Activated naive CD4-positive, alpha-beta T cell treated with Interleukin-2 at 50 U/mL for 16 hours (primary cell): ENCODE data around the gene UBE2D3.
A peak's percentile ranks its signal among the peaks of the same experiment; 100 is the strongest.
"Not testable (repeated sequence)": the region's sequence is repeated elsewhere in the genome, so short reads cannot be mapped to it uniquely, and the experiment has no call there.

ENCODE experiments used
- DNase-seq: peaks from one replicate; pipeline ENCODE4 v3.0.0-alpha.2; 2020

UBE2D3 gene

DNA sequence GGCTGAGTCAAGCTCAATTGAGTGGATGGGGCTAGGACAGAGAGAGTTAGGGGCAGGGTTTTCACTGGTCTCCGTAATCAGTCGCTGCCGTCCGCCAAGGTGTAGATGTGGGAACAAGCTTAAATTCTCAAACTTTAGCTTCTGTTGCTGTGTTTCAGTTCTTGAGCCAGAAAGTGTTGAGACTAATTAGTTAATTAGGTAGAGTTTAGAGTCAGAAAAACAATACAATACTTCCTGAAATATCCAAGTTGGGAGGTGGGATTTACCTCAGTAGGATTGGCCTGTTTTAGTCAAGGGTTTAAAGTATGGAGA lies 1.1 kb upstream of the UBE2D3 start:
- DNase-seq, result no peak

GRCh38 chr4:102827674-102828496 lies 534 bp upstream of the UBE2D3 start:
- DNase-seq, result peak; percentile 99

GRCh38 chr4:102826105-102826889 lies 1.1 kb downstream of the UBE2D3 start:
- DNase-seq, result peak; percentile 78

DNA sequence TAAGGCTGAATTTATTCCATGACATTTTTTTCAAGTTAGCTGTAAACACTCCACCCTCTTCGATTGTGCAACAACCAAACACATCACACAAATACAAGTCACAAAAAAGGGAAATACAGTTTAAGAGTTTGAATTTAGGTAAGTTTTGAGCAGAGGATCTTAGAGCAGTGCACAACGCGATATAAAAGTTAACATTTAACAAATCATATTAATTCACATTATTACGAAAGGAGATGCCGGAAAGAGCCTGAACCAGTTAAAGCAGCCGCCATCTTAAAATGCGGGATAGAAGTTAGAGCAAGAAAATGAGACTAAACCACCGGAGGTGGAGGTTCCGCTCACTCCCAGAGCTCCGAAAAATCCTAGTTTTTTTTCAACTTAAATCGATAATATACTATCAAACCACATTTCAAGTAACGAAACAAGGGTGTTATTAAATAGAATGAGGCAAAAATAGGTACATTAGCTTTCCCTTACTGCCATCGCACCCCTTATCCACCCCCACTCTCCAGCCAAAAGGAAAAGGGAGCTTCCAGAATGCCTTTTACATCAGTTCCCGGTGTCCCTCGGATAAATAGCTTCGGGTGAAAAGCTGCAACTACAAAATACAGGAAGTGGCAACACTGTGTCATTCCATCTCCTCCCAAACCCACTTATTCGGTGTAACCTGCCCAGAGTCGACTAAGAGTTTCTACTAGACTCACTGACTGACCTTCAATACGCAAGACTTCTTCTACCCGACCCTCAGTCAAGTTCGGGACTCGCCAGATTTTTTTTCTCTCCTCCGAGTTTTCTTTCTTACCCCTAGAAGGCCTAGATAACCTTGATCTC lies 1.9 kb downstream of the UBE2D3 start:
- peak; percentile 30 for DNase-seq

DNA sequence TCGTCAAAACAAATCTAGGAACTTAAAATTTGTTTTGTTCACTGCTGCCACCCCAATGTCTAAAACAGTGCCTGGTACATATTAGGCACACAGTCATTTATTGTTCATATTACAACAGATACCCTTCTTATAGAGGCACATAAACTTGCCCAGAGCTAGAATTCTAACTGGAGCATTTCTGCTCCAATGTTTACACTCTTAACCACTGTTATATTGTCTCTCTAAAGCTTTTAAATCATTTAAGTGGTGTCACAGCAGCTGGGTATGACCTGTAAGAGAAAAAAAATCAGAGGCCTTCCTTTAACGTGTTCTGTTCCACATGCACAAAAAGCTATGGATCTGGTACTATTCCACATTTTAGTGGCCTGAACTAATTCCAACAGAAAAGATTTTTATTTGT lies 3.0 kb downstream of the UBE2D3 start:
- no peak for DNase-seq

GRCh38 chr4:102823897-102824296 lies 3.5 kb downstream of the UBE2D3 start:
- no peak for DNase-seq

DNA sequence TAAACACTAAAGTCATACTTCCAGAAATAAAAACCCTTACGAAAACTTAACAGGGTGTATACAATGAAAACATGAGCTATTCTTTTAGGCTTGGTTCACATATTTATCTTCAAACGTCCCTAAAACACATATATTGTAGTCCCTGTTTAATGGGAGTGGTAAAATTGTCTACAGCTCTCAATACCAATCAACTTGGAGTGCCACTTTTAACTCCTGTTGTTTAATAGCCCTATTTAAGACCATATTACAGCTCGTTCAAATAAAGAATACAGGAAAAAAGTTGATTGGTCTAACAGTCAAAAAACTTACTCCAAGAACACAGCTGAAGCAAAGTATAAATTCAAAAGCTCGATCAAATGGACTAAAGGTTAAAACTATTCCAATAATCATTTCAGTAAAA lies 3.9 kb downstream of the UBE2D3 start:
- DNase-seq, result no peak

DNA sequence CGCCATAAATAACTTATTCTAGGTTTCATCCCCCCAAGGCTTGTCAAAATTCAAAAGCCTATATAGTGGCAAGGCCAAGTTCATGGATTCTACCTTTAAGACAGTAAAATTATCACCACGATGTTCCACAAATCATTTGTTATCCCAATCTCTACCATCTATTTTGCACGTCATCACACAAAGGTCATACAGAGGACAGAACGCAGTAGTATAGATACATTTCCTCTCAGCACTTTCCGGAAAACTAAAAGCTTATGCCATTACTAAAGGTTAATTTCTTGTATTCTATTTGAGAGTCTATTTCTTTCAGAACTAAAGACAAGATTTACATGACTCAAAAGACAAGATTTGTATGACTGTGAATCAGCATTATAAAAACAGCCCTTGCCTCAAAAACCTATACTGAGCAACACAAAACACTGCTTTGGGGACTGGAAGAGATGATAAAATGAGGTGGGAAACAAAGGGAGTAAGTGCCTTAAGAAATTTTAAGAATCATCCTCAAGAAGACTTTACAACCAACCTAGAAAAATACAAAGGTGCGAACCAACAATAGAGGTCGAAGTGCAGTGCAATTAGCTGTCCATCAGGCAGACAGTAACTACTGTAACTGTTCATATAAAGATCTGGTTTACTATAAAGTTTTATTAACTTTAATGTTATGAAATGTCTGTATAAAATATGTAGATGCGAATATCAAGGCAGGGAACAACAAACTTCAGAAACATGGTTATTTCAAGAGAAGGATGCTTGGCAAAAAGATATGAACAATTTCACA lies 7.6 kb downstream of the UBE2D3 start:
- no peak for DNase-seq

DNA sequence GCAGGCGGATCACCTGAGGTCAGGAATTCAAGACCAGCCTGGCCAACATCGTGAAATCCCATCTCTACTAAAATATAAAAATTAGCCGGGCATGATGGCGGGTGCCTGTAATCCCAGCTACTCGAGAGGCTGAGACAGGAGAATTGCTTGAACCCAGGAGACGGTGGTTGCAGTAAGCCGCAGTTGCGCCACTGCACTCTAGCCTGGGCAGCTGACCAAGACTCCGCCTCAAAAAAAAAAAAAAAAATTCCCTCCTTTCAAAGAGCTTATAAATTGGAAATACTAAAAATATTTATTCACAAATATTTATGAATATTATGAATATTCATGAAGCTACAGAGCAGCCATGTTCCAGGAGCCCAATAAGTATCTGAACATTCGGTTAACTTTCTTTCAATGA lies 8.3 kb downstream of the UBE2D3 start:
- DNase-seq, result not testable (repeated sequence)

- no peak for DNase-seq
Measured at GRCh38 chr4:102817613-102818268, 9.6 kb downstream of the UBE2D3 start.

GRCh38 chr4:102817021-102817605 lies 10.2 kb downstream of the UBE2D3 start:
- no peak for DNase-seq

- DNase-seq, result no peak
Measured at GRCh38 chr4:102815981-102816380, 11.4 kb downstream of the UBE2D3 start.

DNA sequence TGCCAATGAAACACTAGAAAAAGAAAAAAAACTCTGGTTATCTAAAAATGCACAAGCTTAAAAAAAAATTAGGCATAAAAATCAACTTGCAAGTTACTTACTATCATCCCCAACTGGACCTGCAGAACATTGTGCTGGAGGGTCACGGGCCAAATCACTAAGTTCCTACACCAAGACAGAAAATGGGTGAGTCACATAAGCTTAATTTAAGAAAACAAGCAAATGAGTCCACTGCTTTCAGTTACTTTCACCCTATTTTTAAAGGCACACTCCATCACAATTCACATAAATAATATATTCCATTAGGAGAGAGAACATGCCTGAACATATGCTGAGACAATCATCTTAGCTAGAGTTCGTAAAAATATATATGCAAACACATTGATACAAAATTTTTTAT lies 17.7 kb downstream of the UBE2D3 start:
- no peak for DNase-seq

DNA sequence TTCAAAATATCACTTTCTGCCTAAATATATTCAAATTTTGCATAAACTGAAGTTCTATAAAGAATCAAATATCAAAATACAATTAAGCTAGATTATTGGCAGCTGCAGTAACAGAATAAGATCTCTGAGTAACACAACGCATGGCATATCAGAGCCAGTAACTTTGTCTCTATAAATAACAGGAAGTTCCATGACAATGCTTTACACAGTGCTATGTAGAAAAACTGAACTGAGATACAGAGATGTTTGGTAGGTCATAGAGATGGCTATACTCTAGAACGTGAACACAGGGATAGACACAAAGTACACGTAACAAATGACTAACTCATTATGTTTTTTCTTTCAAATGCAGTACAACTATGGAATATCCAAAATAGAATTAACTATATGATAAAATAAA lies 18.2 kb downstream of the UBE2D3 start:
- DNase-seq, result no peak

- no peak for DNase-seq
Measured at GRCh38 chr4:102808009-102808408, 19.3 kb downstream of the UBE2D3 start.

GRCh38 chr4:102807345-102807744 lies 20.0 kb downstream of the UBE2D3 start:
- DNase-seq, result no peak

- DNase-seq, result no peak
Measured at GRCh38 chr4:102799816-102800215, 27.5 kb downstream of the UBE2D3 start.

- DNase-seq, result no peak
Measured at GRCh38 chr4:102794999-102795398, 32.4 kb downstream of the UBE2D3 start.

DNA sequence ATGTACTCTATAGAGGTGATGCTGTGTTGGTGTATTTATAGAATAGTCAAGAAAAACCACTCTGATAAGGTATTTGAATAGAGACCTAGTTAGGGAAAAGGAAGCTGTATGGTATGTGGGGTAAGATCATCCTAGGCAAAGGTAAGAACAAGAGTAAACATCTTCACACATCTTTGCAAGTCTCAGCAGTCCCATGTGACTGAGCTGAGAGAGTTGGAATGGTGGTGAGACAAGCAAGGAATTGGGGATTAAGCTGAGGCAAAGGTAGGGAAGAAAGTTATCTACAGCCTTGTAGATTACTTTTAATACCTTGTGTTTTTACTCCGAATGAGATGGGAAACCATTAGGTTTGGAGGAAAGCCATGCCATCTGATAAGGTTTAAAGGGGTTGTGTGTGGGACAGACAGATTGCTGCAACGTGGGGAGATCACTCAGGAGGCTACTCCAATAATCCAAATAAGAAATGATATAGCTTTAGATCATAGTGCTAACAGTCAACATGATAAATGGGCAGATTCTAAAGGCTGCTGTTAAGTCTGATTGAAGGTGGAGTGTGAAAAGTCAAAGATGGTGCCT lies 34.9 kb downstream of the UBE2D3 start:
- no peak for DNase-seq

DNA sequence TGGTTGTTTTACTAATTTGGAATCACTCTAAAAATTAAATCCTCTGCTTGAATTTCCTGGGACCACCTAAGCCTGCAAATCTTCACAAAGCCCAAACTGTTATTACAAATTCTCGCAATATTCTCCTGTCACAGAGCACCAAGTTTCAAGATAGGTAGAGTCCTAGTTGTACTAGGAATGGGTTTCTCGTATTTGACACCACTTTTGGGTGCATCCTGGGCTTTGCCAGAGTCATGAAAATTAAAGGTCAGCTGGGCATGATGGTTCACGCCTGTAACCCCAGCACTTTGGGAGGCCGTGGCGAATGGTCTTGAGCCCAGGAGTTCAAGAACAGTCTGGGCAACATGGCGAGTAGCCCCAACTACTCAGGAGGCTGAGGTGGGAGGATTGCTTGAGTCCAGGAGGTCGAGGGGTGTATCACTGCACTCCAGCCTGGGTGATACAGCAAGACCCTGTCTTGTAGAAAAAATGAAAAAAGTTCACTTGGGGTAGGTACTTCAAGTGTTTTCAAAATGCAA lies 36.0 kb downstream of the UBE2D3 start:
- no peak for DNase-seq

- no peak for DNase-seq
Measured at GRCh38 chr4:102789317-102789717, 38.0 kb downstream of the UBE2D3 start.
